ENCODE results near the gene DNAH3. TPM values are rescaled to one million over a fixed set of nuclear protein-coding genes. Genes with fewer than 3 reads are reported as not detected.

DNAH3 gene
- total and polyA plus RNA-seq, 2 of the 13 experiments (the other 11 are each of a cell fraction or from before 2014, with no cell fraction given): 0.07 to 0.08 TPM

GRCh38 chr16:21159281-21159951 is 8.8 kb upstream of the DNAH3 start (continued):
- no peak for TF ChIP-seq ZBTB40 (IDR thresholded peaks at IDR 0.05)
- no peak for TF ChIP-seq ZBTB40 (CRISPR knock-in tag; IDR thresholded peaks at IDR 0.05)
- peak; percentile 47; the same call in 1 of the 2 replicates for TF ChIP-seq SALL1 (CRISPR knock-in tag; IDR thresholded peaks at IDR 0.05)
- TF ChIP-seq GLI4 (CRISPR knock-in tag; IDR thresholded peaks at IDR 0.05; ENCODE audit: borderline replicate concordance): no peak
- peak; percentile 60 for TF ChIP-seq ZNF281 (CRISPR knock-in tag; IDR thresholded peaks at IDR 0.05; ENCODE audit: borderline replicate concordance)
- no peak for TF ChIP-seq ZNF143 (CRISPR knock-in tag; IDR thresholded peaks at IDR 0.05)
- no peak for TF ChIP-seq ZSCAN5A (CRISPR knock-in tag; IDR thresholded peaks at IDR 0.05; ENCODE audit: borderline replicate concordance)
- TF ChIP-seq MLX (CRISPR knock-in tag; IDR thresholded peaks at IDR 0.05): no peak
- TF ChIP-seq CREB1 (IDR thresholded peaks at IDR 0.05): no peak
- TF ChIP-seq CREB1 (CRISPR knock-in tag; IDR thresholded peaks at IDR 0.05): no peak
- no peak for TF ChIP-seq FOXC1 (CRISPR knock-in tag; IDR thresholded peaks at IDR 0.05; ENCODE audit: borderline replicate concordance)
- TF ChIP-seq ZNF564 (CRISPR knock-in tag; IDR thresholded peaks at IDR 0.05): no peak
- no peak for TF ChIP-seq ZNF558 (CRISPR knock-in tag; IDR thresholded peaks at IDR 0.05; ENCODE audit: borderline replicate concordance)
- no peak for TF ChIP-seq ZNF598 (CRISPR knock-in tag; IDR thresholded peaks at IDR 0.05; ENCODE audit: borderline replicate concordance)

Data from HepG2 (cell line).